CD4-positive, alpha-beta T cell treated with Interleukin-15 for 1 hour (primary cell): ENCODE measurements around the gene MPC1.
"Not testable (repeated sequence)": the region's sequence is repeated elsewhere in the genome, so short reads cannot be mapped to it uniquely, and the experiment has no call there.

ENCODE experiments used
- DNase-seq: peaks from one replicate; pipeline ENCODE4 v3.0.0-alpha.2; 2020

MPC1 gene

GRCh38 chr6:166379103-166379586, 3.6 kb downstream of the MPC1 start:
- DNase-seq, result no peak

DNA sequence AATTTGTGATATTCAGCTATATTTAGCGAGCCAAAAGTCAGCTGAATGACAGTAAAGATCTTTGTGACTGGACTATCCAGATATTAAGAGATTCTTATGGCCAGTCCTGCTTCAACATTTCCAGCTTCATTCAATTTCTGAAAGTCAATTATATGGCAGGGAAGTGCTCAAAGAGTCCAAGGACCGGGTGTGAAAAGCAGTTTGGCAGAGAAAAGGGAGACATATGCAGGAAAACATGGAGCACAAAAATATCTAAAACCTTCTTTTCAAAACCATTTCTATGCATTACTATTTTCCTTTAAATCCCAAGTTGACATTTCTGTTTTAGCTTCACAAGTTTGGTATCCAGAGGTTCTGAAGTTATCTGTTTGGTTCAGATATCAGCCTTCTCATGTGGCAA, 5.0 kb downstream of the MPC1 start:
- no peak for DNase-seq

DNA sequence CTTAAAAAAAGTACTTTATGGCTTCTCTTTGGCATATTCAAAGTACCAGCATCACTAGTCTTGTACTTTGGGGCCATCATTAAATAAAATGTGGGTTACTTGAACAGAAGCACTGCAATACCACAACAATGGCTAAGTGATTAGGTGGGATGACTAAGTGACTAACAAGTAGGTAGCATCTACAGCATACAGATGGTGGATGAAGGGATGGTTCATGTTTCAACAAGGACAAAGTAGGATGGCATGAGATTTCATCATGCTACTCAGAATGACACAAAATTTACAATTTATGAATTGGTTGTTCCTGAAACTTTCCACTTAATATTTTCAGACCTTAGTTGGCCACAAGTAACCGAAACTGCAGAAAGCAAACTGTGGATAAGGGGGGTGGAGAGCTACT, 7.7 kb downstream of the MPC1 start:
- DNase-seq, result no peak

GRCh38 chr6:166370489-166370888, 12.3 kb downstream of the MPC1 start:
- no peak for DNase-seq

- DNase-seq, result no peak
These were observed 13.0 kb downstream of the MPC1 start for GRCh38 chr6:166369782-166370181.

DNA sequence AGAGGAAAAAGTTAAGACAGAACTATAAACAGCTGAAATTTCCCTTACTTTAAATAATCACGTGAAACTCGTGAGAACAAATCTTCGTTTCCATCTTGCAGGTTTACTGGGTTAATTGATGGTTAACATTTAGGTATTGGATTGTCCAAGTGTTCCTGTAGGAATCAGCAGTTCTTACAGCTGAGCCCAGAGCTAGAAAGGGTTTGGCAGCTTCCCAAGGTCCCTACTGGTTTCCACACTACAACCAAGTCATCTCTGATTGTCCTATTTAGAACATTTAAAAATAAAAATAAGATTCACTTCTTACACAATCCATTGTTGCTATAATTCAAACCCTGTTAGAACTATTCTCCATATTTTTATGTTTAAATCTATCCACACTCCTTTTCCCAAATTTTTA, 15.8 kb downstream of the MPC1 start:
- DNase-seq, result no peak

DNA sequence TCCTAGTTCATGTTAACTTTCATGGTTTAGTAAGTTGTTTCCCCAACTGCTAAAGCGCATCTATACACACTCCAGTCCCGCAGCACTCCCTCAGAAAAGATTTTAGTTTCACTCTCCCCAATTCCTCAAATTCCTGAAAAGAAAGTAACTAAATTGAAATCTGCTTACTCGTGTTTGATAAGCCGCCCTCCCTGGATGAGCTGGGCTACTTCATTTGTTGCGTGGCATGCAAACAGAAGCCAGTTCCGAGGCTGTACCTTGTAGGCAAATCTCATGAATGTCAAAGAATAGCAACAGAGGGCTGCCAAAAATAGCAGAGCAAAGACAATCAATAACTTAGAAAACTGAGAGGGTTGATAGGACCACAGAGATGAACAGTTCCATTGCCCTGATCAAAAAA, 16.9 kb downstream of the MPC1 start:
- DNase-seq, result no peak

DNA sequence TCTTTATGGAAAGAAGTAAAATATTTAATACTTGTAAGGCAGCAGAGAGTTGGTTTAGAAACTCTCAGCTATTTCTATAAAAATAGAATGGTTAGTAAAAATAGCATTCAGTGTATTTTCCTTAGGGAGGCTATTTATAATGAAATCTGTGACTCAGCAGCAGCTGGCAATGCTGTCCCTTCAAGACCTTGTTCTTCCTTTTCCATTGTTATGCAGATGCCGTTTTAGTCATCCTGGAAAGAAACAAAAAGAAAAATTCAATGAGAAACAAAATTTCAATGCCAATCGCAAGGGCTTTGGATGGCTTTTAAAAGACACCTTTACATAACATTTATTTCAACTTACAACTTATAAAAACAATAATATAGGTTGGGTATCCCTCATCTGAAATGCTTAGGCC, 17.5 kb downstream of the MPC1 start:
- DNase-seq, result no peak

GRCh38 chr6:166364456-166364855, 18.3 kb downstream of the MPC1 start:
- DNase-seq, result no peak

DNA sequence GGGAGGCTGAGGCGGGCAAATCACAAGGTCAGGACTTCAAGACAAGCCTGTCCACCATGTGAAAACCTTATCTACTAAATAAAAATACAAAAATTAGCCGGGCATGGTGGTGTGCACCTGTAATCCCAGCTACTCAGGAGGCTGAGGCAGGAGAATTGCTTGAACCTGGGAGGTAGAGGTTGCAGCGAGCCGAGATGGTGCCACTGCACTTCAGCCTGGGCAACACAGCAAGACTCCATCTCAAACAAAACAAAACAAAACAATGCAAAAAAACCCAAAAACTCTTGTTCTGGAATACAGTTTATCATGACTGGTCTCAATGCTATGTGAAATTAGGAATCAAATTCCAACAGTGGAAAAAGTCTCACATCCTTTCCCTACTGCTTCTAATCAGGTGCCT, 20.3 kb downstream of the MPC1 start:
- DNase-seq, result not testable (repeated sequence)

- DNase-seq, result no peak
These were observed 21.7 kb downstream of the MPC1 start for GRCh38 chr6:166361077-166361429.

- DNase-seq, result no peak
These were observed 22.3 kb downstream of the MPC1 start for GRCh38 chr6:166360243-166361076.

GRCh38 chr6:166355552-166355951, 27.2 kb downstream of the MPC1 start:
- no peak for DNase-seq

DNA sequence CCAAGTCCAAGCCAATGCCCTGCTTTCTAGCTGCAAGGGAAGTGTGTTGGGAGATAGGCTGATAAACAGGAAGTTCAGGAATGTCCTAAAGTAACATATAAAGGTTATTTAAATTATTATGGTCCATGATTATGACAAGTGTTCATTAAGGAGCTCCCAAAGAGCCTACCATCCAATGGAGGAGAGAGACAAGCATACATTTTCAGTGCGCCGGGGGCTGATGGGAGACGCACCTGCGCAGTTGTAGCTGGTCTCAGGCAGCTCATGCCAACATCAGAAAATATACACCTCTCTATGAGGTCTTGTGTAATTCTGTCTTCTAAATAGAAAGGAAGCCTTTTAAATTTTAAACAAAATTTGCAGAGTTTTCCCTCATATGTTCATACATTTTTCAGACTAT, 27.8 kb downstream of the MPC1 start:
- no peak for DNase-seq

GRCh38 chr6:166354143-166354542, 28.6 kb downstream of the MPC1 start:
- DNase-seq, result no peak

DNA sequence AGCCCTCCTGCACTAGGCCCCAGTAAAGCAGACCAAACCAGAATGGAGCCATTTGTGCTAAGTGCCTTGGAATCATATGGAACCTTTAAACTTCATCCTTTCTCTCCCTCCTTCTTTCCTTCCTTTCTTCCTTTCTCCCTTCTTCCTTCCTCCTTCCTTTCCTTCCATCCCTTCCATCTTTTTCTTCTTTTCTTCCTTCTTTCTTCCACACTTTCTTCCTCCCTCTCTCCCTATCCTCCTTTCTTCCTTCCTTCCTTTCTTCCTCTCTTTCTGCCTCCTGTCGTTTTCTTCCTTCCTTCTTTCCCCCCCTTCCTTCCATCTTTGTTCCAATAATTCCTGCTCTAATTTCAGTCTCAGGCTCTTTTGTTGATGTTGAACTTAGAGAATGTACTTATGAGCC, 29.2 kb downstream of the MPC1 start:
- no peak for DNase-seq

DNA sequence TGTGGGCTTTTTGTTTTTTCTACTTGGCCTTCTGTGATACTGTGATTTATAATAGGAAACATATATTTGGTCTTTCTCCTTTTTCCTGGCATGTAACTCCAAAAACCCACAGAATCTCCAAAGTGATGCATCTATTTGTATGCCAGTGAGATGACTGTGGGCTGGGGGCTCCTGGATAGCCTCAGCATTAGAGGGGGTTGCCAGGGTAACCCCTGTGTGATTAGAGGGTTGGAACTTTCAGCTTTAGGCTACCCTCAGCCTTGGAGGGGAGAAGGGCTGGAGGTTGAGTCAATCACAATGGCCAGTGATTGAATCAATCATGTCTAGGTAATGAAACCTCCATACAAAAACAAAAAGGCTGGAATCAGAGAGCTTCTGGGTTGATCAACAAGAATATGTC, 29.8 kb downstream of the MPC1 start:
- no peak for DNase-seq

GRCh38 chr6:166351715-166352285, 30.9 kb downstream of the MPC1 start:
- DNase-seq, result peak; percentile 52

DNA sequence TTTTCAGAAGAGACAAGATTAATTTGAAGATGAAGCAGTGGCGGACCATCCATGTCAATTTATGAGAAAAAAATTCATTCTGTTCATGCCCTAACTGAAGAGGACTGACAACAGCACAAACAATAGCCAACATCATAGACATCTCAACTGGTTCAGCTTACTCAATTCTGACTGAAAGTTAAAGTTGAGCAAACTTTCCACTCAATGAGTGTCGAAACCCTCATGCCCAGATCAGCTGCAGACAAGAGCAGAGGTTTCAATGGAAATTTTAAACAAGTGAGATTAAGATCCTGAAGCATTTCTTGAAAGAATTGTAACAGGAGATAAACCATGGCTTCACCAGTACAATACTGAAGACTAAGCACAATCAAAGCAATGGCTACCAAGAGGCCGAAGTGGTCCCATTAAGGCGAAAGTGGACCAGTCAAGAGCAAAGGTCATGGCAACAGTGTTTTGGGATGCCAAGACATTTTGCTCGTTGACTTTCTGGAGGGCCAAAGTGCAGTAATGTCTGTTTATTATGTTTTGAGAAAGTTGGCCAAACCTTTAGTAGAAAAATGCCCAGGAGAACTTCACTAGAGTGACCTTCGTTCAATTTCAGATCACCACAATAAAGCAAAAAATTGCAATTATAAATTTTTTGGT, 34.3 kb downstream of the MPC1 start:
- no peak for DNase-seq

DNA sequence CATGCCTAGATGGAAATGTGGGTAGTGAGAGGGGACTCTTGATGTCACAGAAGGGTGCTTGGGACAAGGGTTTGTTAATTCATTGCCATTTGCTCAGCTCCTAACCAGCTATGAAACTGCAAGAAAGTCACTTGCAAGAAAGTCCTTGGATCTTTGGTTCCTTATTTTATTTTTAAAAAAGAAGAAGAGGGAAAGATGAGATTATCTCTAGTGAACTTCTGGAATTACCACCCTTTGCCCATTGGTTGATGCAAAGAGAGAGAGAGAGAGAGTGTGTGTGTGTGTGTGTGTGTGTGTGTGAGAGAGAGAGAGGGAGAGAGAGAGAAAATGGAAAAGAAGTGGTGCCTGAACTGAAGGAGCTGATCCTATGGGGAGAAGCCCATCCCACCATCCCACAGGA, 35.8 kb downstream of the MPC1 start:
- DNase-seq, result no peak

- DNase-seq, result no peak
These were observed 36.3 kb downstream of the MPC1 start for GRCh38 chr6:166346449-166346848.

- DNase-seq, result not testable (repeated sequence)
These were observed 37.1 kb downstream of the MPC1 start for GRCh38 chr6:166345672-166346071.

DNA sequence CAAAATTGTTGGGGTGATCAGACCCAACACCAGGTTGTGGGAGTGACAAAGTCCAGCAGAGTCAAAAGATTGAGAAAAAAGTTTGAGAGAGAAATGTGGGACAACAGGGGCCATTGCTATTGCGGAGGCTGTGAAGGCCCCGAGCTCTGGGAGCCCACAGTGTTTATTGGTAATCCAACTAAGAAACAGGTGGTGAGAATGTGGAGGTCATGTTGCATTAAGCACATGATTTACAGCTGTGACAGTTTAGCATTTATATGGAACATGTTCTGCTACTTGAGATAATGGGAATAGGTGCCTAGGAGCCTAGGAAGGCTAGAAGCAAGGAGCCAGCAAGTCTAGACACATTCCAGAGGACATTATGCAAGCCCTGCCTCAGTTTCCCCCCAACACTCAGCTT, 37.8 kb downstream of the MPC1 start:
- not testable (repeated sequence) for DNase-seq

- no peak for DNase-seq
These were observed 38.5 kb downstream of the MPC1 start for GRCh38 chr6:166344240-166344639.
